Spinal cord (tissue), 10 donors: ENCODE data around the gene RIOK2. TPM values are rescaled to one million over a fixed set of nuclear protein-coding genes. Genes with fewer than 3 reads are reported as not detected.
A peak's percentile ranks its signal among the peaks of the same experiment; 100 is the strongest.

ENCODE experiments used
- DNase-seq, 6 donors: peaks; one replicate each; pipeline versions ENCODE4 v3.0.0 to v3.0.0-alpha.2; 2013 to 2015; ENCODE audit warnings: low spot score in 6 of 6, low read depth in 4 of 6
- H3K27ac ChIP-seq: one replicate; pipeline ENCODE4 v1.5.1; 2013; ENCODE audit warnings: low read depth, low read length, control low read depth
- H3K27me3 ChIP-seq: one replicate; pipeline ENCODE4 v1.6.1; 2013; ENCODE audit warnings: low read length; ENCODE audit not compliant: control insufficient read depth, insufficient read depth
- H3K36me3 ChIP-seq: one replicate; pipeline ENCODE4 v1.6.1; 2013; ENCODE audit warnings: low read length; ENCODE audit not compliant: control insufficient read depth, insufficient read depth
- H3K4me1 ChIP-seq: one replicate; pipeline ENCODE4 v1.6.1; 2013; ENCODE audit warnings: low read length; ENCODE audit not compliant: control insufficient read depth, insufficient read depth
- H3K4me3 ChIP-seq: one replicate; pipeline ENCODE4 v1.5.1; 2013; ENCODE audit warnings: low read depth, low read length, control low read depth
- H3K9me3 ChIP-seq: one replicate; pipeline ENCODE4 v1.6.1; 2013; ENCODE audit warnings: low read length; ENCODE audit not compliant: control insufficient read depth, insufficient read depth
- WGBS: methylation state at CpG from one replicate; pipeline ENCODE4 v1.1.5; 2013; ENCODE audit warnings: missing lambda C conversion rate; ENCODE audit not compliant: insufficient coverage; 5-methylcytosine and 5-hydroxymethylcytosine counted together
- polyA plus RNA-seq, 2 donors: library from polyadenylated mRNA; unstranded; fragments of 120-200 nt; gene quantifications; one replicate each; pipeline ENCODE4 v1.2.1, GENCODE V29; 2013; ENCODE audit not compliant: insufficient read length in 2 of 2
- total RNA-seq, 2 donors: library from RNA; depleted of rRNA in 1 of 2; stranded (reverse); fragments of 120-200 nt in 1 of 2; fragments of >200 nt in 1 of 2; gene quantifications; one replicate each; pipeline versions ENCODE4 v1.2.3 to v1.2.4, GENCODE V29; 2013 to 2014
- donor health status: healthy.

The RIOK2 gene
- total and polyA plus RNA-seq, 4 donors = 24.3 to 30.8 (median 29.0) TPM

DNA sequence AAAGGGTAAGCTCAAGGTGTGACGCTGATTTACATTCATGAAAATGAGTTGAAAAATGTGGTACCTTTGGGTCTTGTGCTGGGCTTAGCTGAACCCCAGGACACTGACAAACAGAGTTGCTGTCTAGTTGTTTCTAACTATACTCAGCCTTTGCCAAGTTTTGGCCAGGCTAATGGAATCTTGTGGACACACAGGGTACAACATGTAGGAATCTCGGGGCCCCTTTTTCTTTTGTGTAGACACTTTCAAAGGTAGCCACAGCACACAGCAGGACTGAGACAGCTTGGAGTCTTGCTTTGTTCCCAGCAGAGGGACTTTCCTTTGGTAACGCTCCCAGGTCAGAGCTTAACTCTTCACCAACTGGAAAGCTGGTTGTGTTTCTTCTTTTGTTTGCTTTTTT lies 48.4 kb downstream of the RIOK2 start:
- Histone ChIP-seq H3K4me3 (no peak overlapping the region), H3K27ac (no peak overlapping the region), H3K27me3 (no peaks in the 10 kb centered on the region), H3K36me3 (no peaks in the 10 kb centered on the region), H3K4me1 (no peaks in the 10 kb centered on the region), H3K9me3 (no peaks in the 10 kb centered on the region)
- WGBS = 22% methylated on average over 1 of the region's 3 CpGs
- DNase-seq = no peak

GRCh38 chr5:97133101-97133500 lies 49.9 kb downstream of the RIOK2 start:
- DNase-seq = no peak

GRCh38 chr5:97131921-97132320 lies 51.1 kb downstream of the RIOK2 start:
- Histone ChIP-seq H3K27ac (no peak overlapping the region), H3K36me3 (no peaks in the 10 kb centered on the region), H3K4me3 (no peak overlapping the region), H3K9me3 (no peaks in the 10 kb centered on the region), H3K27me3 (no peaks in the 10 kb centered on the region), H3K4me1 (no peaks in the 10 kb centered on the region)
- no peak for DNase-seq
- WGBS = 78% methylated on average over 1 of the region's 5 CpGs

More at GRCh38 chr5:97133101-97133500, 49.9 kb downstream of the RIOK2 start:
- no peaks in the 10 kb centered on the region for H3K4me1 ChIP-seq
- no peak overlapping the region for H3K4me3 ChIP-seq
- no peaks in the 10 kb centered on the region for H3K9me3 ChIP-seq
- H3K27ac ChIP-seq = no peak overlapping the region
- H3K27me3 ChIP-seq = no peaks in the 10 kb centered on the region
- no peaks in the 10 kb centered on the region for H3K36me3 ChIP-seq

- H3K27ac ChIP-seq = no peak overlapping the region
- no peaks in the 10 kb centered on the region for H3K9me3 ChIP-seq
- no peaks in the 10 kb centered on the region for H3K4me1 ChIP-seq
- no peak for DNase-seq
- no peaks in the 10 kb centered on the region for H3K27me3 ChIP-seq
- H3K36me3 ChIP-seq = no peaks in the 10 kb centered on the region
- no peak overlapping the region for H3K4me3 ChIP-seq
Measured at GRCh38 chr5:97131139-97131710, 51.8 kb downstream of the RIOK2 start.

- H3K36me3 ChIP-seq = no peaks in the 10 kb centered on the region
- no peak overlapping the region for H3K4me3 ChIP-seq
- no peak for DNase-seq
- H3K27ac ChIP-seq = no peak overlapping the region
- no peaks in the 10 kb centered on the region for H3K4me1 ChIP-seq
- WGBS = 100% methylated on average over 1 of the region's 1 CpG
- no peaks in the 10 kb centered on the region for H3K9me3 ChIP-seq
- H3K27me3 ChIP-seq = no peaks in the 10 kb centered on the region
Measured at GRCh38 chr5:97127727-97128126, 55.3 kb downstream of the RIOK2 start.

DNA sequence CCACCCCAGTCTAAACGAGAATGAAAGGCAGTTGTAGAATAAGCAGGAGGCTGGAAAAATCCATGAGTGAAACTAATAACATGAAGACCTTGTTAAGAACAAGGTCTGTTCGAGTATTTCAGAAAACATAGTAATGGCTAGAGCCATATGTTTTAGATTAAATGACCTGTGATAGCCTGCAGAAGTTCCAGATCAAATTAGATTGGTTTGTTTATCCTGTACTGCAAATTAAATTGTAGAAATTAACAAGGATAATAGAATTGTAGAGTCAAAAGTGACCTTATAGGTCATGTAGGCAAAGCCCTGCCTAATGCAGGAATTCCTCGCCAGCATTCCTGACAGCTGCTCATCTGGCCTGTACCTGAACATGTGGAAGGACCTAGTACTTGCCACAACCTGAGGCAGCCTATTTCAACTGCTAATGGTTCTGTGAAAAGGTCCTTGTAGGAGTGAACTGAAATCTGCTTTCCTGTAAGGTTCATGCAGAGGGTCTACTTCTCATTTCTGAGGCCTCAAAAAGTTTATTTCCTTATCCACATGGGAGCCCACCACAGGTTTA lies 57.8 kb downstream of the RIOK2 start:
- DNase-seq = no peak
- 79% methylated on average over 2 of the region's 3 CpGs for WGBS
- no peaks in the 10 kb centered on the region for H3K27me3 ChIP-seq
- H3K4me1 ChIP-seq = no peaks in the 10 kb centered on the region
- no peaks in the 10 kb centered on the region for H3K9me3 ChIP-seq
- no peak overlapping the region for H3K27ac ChIP-seq
- no peak overlapping the region for H3K4me3 ChIP-seq
- H3K36me3 ChIP-seq = no peaks in the 10 kb centered on the region

DNA sequence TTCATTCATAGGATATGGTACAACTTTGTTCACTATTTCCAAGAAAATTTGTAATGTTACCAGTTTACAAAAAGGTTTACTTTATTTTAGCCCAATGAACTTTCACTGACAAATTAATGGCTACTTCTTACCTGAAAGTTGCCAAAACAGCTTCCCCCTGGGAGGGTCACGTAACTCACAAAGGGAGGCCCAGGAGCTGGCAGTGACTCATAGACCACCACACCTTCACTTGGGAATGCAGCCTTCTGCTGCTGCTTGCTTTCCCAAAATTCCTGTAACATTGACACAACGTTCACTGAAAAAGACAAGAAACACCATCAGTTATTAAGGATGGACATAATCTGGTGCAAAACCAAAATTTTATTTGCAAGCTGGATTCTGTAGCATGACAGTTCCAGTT lies 58.7 kb downstream of the RIOK2 start:
- Histone ChIP-seq H3K36me3 (no peaks in the 10 kb centered on the region), H3K27me3 (no peaks in the 10 kb centered on the region), H3K4me1 (no peaks in the 10 kb centered on the region), H3K9me3 (no peaks in the 10 kb centered on the region), H3K27ac (no peak overlapping the region), H3K4me3 (no peak overlapping the region)
- WGBS = 100% methylated on average over 1 of the region's 2 CpGs
- DNase-seq = no peak

DNA sequence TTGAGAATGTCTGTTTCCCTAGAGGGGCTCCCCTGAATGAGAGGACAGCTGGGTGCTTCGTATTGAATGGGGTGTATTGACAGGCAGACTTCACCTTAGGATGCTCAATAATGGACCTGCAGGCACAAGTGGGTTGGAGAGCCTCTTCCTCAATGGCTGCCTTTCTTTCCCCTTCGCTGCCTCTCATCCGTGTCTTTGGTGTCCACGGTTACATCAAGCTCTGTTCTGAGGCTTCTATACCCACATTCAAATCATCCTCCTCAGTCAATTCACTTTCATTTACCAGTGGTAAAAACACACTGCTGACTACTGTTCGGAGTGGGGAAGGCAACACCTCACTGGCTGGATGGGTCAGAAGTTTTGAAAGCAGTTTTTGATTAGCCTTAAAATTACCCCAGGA lies 61.2 kb downstream of the RIOK2 start:
- peak in 1 of 6 donors; percentile 28 for DNase-seq
- WGBS = 88% methylated on average over 1 of the region's 5 CpGs
- Histone ChIP-seq H3K4me3 (no peak overlapping the region), H3K4me1 (no peaks in the 10 kb centered on the region), H3K27ac (no peak overlapping the region), H3K9me3 (no peaks in the 10 kb centered on the region), H3K36me3 (no peaks in the 10 kb centered on the region), H3K27me3 (no peaks in the 10 kb centered on the region)

DNA sequence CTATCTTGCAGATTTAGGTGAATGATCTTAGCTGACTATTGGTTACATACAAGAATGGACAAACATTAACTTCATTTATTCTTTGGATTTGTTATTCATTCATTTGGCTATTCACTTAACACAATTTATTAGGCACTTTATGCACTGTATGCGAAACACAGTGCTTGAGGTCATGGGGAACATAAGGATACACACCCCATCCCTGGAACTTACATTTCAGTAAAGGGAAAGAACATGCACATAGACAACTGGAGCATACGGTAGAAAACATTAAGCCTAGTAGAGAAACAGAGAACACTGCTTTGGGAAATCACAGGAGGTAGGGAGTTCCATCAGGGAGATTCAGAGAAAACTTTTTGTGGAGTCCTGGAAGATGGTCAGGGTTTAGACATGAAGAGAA lies 62.9 kb downstream of the RIOK2 start:
- no peak overlapping the region for H3K4me3 ChIP-seq
- H3K4me1 ChIP-seq = no peaks in the 10 kb centered on the region
- H3K27me3 ChIP-seq = no peaks in the 10 kb centered on the region
- 90% methylated on average over 1 of the region's 2 CpGs for WGBS
- DNase-seq = no peak
- no peaks in the 10 kb centered on the region for H3K9me3 ChIP-seq
- H3K36me3 ChIP-seq = no peaks in the 10 kb centered on the region
- H3K27ac ChIP-seq = no peak overlapping the region

- peak overlapping the region; percentile 45 for H3K27ac ChIP-seq
- no peaks in the 10 kb centered on the region for H3K27me3 ChIP-seq
- H3K9me3 ChIP-seq = no peaks in the 10 kb centered on the region
- no peaks in the 10 kb centered on the region for H3K4me1 ChIP-seq
- DNase-seq = peak in 1 of 6 donors; percentile 72
- 63% methylated on average over 1 of the region's 2 CpGs for WGBS
- H3K4me3 ChIP-seq = no peak overlapping the region
- no peaks in the 10 kb centered on the region for H3K36me3 ChIP-seq
Measured at GRCh38 chr5:97119007-97119390, 64.0 kb downstream of the RIOK2 start.
